ENCODE data around the gene CHKA. TPM values are rescaled to one million over a fixed set of nuclear protein-coding genes. Genes with fewer than 3 reads are reported as not detected.

Gene CHKA
- total and polyA plus RNA-seq, 2 of the 8 experiments (the other 6 are each of a cell fraction or from before 2014, with no cell fraction given) = 61.2 to 86.6 TPM

DNA sequence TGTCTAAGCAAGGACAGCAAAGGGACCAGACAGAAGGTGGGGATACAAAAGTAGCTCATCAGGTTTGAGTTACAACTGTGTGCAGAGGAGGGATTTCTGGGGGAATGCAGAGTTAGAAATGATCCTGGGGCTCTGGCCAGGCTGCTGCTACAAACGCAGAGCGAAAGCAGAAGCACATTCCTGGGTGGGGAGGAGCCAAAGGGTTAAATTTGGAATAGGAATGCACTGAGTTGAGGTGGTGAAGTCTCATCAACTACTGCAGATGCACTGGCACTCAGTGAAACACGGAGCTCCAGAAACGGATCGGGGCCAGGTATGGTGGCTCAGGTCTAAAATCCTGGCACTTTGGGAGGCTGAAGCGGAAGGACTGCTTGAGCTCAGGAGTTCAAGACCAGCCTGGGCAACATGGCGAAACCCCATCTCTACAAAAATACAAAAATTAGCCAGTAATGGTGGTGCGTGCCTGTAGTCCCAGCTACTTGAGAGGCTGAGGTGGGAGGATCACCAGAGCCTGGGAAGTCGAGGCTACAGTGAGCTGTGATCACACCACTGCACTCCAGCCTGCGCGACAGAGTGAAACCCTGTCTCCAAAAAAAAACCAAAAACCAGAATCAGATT lies 3.2 kb downstream of the CHKA start:
- POLR2A ChIA-PET (ENCODE audit: partially characterized antibody) = interaction anchor here (0.7 to 7.1 kb wide), 25 partner anchors 10 to 112 kb away, joined by 3 to 52 read pairs (median 6); no protein-coding TSS in a partner anchor
- no peak overlapping the region for H4K91ac ChIP-seq (replicated peaks; ENCODE audit: insufficient read length, low read length)
- DNase-seq (ENCODE audit: low read depth in 1 of 2, low spot score in 2 of 2) = no peak
- TF ChIP-seq EZH2 (IDR thresholded peaks at IDR 0.05; ENCODE audit: low read depth, low read length, severe bottlenecking) = no peak
- TF ChIP-seq POLR2AphosphoS5 (IDR thresholded peaks at IDR 0.05; ENCODE audit: low read depth, low read length) = peak; percentile 41; the same call in 1 of the 2 replicates
- TF ChIP-seq NANOG (IDR thresholded peaks at IDR 0.05; ENCODE audit: insufficient read depth, low read depth, low read length, poor library complexity, severe bottlenecking) = no peak
- TF ChIP-seq POLR2A (IDR thresholded peaks at IDR 0.05; ENCODE audit: control extremely low read depth in 1 of 2, low read depth in 2 of 2, low read length in 2 of 2) = peak in 1 of 2 experiments; percentile 30; a peak in 2 of 3 replicates
- TF ChIP-seq CHD1 (IDR thresholded peaks at IDR 0.05; ENCODE audit: low read depth, low read length) = no peak
- 0 out of 2 replicates have a peak, but pooled peaks have one; percentile 30 for TF ChIP-seq TAF1 (IDR thresholded peaks at IDR 0.05; ENCODE audit: low read depth, low read length)
- peak; percentile 73 for TF ChIP-seq SP1 (IDR thresholded peaks at IDR 0.05; ENCODE audit: low read depth, low read length)
- TF ChIP-seq HDAC6 (IDR thresholded peaks at IDR 0.05; ENCODE audit: low read depth, low read length) = no peak
- peak; percentile 23 for TF ChIP-seq ASH2L (IDR thresholded peaks at IDR 0.05; ENCODE audit: low read length)
- TF ChIP-seq CREB1 (IDR thresholded peaks at IDR 0.05) = no peak
- no peak for TF ChIP-seq JUN (IDR thresholded peaks at IDR 0.05; ENCODE audit: low read depth, low read length)
- TF ChIP-seq MAFK (IDR thresholded peaks at IDR 0.05; ENCODE audit: low read depth, low read length) = no peak
- TF ChIP-seq ZNF274 (IDR thresholded peaks at IDR 0.05; ENCODE audit: borderline replicate concordance, extremely low read depth, low read length) = no peak
- peak; percentile 82 for TF ChIP-seq TEAD4 (IDR thresholded peaks at IDR 0.05; ENCODE audit: low read depth, low read length)

More for the DNA sequence above, 3.2 kb downstream of the CHKA start:
- Histone ChIP-seq H2BK20ac (ENCODE audit: low read length) (no peak overlapping the region), H3K4me1 (replicated peaks in 1 of 4; ENCODE audit: control insufficient read depth in 3 of 4, insufficient read depth in 4 of 4, low read length in 3 of 4) (peaks cover 7 to 17% (median 10%) of the 10 kb centered on the region in 4 experiments), H2AFZ (ENCODE audit: low read length) (no peak overlapping the region), H4K20me1 (replicated peaks in 1 of 2; ENCODE audit: control insufficient read depth in 1 of 2, insufficient read depth in 2 of 2, low read length in 2 of 2) (peaks cover 24 to 26% of the 10 kb centered on the region in 2 experiments), H3K79me1 (ENCODE audit: low read depth, low read length) (no peaks in the 10 kb centered on the region; the same call in 1 of the 2 replicates), H3K27ac (ENCODE audit: low read depth, low read length) (no peak overlapping the region), H4K5ac (ENCODE audit: insufficient read length, low read depth, low read length) (no peak overlapping the region), H2BK5ac (ENCODE audit: low read depth, low read length) (0 out of 2 replicates have a peak overlapping the region, but pooled peaks have one; percentile 17), H4K8ac (ENCODE audit: extremely low read depth, insufficient read depth, low read length) (no peak overlapping the region), H3K36me3 (ENCODE audit: control insufficient read depth in 2 of 4, insufficient read depth in 4 of 4, low read length in 3 of 4) (peaks cover 0 to 11% (median under 1%) of the 10 kb centered on the region in 4 experiments; a peak in 2 of 8 replicates), H2BK15ac (ENCODE audit: low read length) (no peak overlapping the region), H2BK12ac (ENCODE audit: low read depth, low read length) (no peak overlapping the region), H3K9ac (replicated peaks in 1 of 4; ENCODE audit: extremely low read depth in 1 of 4, low read depth in 3 of 4, low read length in 3 of 4) (peak overlapping the region in 1 of 4 experiments; percentile 31; a peak in 1 of 7 replicates), H3K23ac (ENCODE audit: insufficient read length) (no peak overlapping the region), H3K14ac (ENCODE audit: insufficient read length) (no peak overlapping the region), H3K18ac (ENCODE audit: extremely low read depth, low read length) (no peak overlapping the region), H3K4me3 (ENCODE audit: extremely low read depth in 1 of 4, insufficient read depth in 2 of 4, low read depth in 3 of 4, low read length in 4 of 4) (peak overlapping the region in 1 of 4 experiments; percentile 97; a peak in 3 of 8 replicates), H3K56ac (replicated peaks; ENCODE audit: insufficient read length, low read depth, low read length) (no peak overlapping the region), H2BK120ac (replicated peaks; ENCODE audit: low read depth, low read length) (no peak overlapping the region), H3K4ac (replicated peaks; ENCODE audit: insufficient read length, low read depth, low read length) (no peak overlapping the region), H3K9me3 (ENCODE audit: insufficient read depth in 2 of 2, low read depth in 1 of 2, low read length in 1 of 2) (no peaks in the 10 kb centered on the region), H3K4me2 (ENCODE audit: insufficient read depth in 1 of 2, low read depth in 2 of 2, low read length in 2 of 2) (peak overlapping the region; percentile 60 to 71), H2AK5ac (ENCODE audit: low read depth, low read length) (no peak overlapping the region), H3K79me2 (ENCODE audit: control insufficient read depth in 1 of 2, insufficient read depth in 2 of 2, low read length in 2 of 2) (peaks cover 56 to 75% of the 10 kb centered on the region in 2 experiments), H3K23me2 (ENCODE audit: low read depth, low read length) (no peaks in the 10 kb centered on the region; the same call in 1 of the 2 replicates), H3K27me3 (replicated peaks in 1 of 4; ENCODE audit: control insufficient read depth in 3 of 4, extremely low read depth in 1 of 4, insufficient read depth in 3 of 4, low read length in 3 of 4) (no peaks in the 10 kb centered on the region)
- CTCF ChIA-PET (ENCODE audit: partially characterized antibody) = interaction anchor here (0.6 to 1.8 kb wide), 7 partner anchors 10 to 113 kb away, joined by 3 to 10 read pairs (median 3); no protein-coding TSS in a partner anchor
- WGBS, 2 experiments (ENCODE audit: extremely low coverage in 1 of 2, insufficient coverage in 1 of 2, insufficient read length in 1 of 2, insufficient replicate concordance in 2 of 2, low coverage in 1 of 2, low lambda C conversion rate in 2 of 2, missing lambda C conversion rate in 1 of 2) = 68% methylated on average over 11 of the region's 11 CpGs; no CpG with 5 or more reads in 1 of the 2 experiments
- FAIRE-seq = no peak

Data from H1 (cell line).